ENCODE data around the gene C16orf46.
"Not testable (repeated sequence)": the region's sequence is repeated elsewhere in the genome, so short reads cannot be mapped to it uniquely, and the experiment has no call there.

C16orf46 gene

GRCh38 chr16:81116285-81116684 is 39.2 kb upstream of the C16orf46 start:
- no peak overlapping the region for H3K4me2 ChIP-seq (ENCODE audit: low read length)
- no peaks in the 10 kb centered on the region for H4K20me1 ChIP-seq (ENCODE audit: insufficient read depth, low read length)
- H3K9me3 ChIP-seq (ENCODE audit: insufficient read depth, low read length) = no peaks in the 10 kb centered on the region
- H2AFZ ChIP-seq (ENCODE audit: low read depth, low read length) = no peak overlapping the region
- TF ChIP-seq, protein P1, sequence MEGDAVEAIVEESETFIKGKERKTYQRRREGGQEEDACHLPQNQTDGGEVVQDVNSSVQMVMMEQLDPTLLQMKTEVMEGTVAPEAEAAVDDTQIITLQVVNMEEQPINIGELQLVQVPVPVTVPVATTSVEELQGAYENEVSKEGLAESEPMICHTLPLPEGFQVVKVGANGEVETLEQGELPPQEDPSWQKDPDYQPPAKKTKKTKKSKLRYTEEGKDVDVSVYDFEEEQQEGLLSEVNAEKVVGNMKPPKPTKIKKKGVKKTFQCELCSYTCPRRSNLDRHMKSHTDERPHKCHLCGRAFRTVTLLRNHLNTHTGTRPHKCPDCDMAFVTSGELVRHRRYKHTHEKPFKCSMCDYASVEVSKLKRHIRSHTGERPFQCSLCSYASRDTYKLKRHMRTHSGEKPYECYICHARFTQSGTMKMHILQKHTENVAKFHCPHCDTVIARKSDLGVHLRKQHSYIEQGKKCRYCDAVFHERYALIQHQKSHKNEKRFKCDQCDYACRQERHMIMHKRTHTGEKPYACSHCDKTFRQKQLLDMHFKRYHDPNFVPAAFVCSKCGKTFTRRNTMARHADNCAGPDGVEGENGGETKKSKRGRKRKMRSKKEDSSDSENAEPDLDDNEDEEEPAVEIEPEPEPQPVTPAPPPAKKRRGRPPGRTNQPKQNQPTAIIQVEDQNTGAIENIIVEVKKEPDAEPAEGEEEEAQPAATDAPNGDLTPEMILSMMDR (IDR thresholded peaks at IDR 0.05; ENCODE audit: low read depth, low read length) = no peak
- TF ChIP-seq EZH2phosphoT487 (IDR thresholded peaks at IDR 0.05; ENCODE audit: low read depth) = no peak
- H3K27ac ChIP-seq (ENCODE audit: low read length) = no peak overlapping the region
- no peaks in the 10 kb centered on the region for H3K4me1 ChIP-seq (ENCODE audit: low read length)
- no peaks in the 10 kb centered on the region for H3K79me2 ChIP-seq (ENCODE audit: low read length)
- no peak overlapping the region for H3K9ac ChIP-seq (ENCODE audit: low read length)
- no peaks in the 10 kb centered on the region for H3K36me3 ChIP-seq (replicated peaks; ENCODE audit: low read depth, low read length)
- H3K4me3 ChIP-seq (ENCODE audit: low read length) = no peak overlapping the region
- H3K27me3 ChIP-seq (ENCODE audit: low read depth, low read length) = peaks cover 5% of the 10 kb centered on the region; the same call in 1 of the 2 replicates

- no peak overlapping the region for H3K27ac ChIP-seq (ENCODE audit: low read length)
- H3K36me3 ChIP-seq (replicated peaks; ENCODE audit: low read depth, low read length) = no peaks in the 10 kb centered on the region
- H3K4me1 ChIP-seq (ENCODE audit: low read length) = no peaks in the 10 kb centered on the region
- no peaks in the 10 kb centered on the region for H3K27me3 ChIP-seq (ENCODE audit: low read depth, low read length)
- TF ChIP-seq, protein P1 (IDR thresholded peaks at IDR 0.05; ENCODE audit: low read depth, low read length) = no peak
- no peak for TF ChIP-seq EZH2phosphoT487 (IDR thresholded peaks at IDR 0.05; ENCODE audit: low read depth)
- no peak overlapping the region for H3K4me3 ChIP-seq (ENCODE audit: low read length)
- no peaks in the 10 kb centered on the region for H3K79me2 ChIP-seq (ENCODE audit: low read length)
- H3K4me2 ChIP-seq (ENCODE audit: low read length) = no peak overlapping the region
- no peaks in the 10 kb centered on the region for H4K20me1 ChIP-seq (ENCODE audit: insufficient read depth, low read length)
- no peak overlapping the region for H3K9ac ChIP-seq (ENCODE audit: low read length)
- H2AFZ ChIP-seq (ENCODE audit: low read depth, low read length) = no peak overlapping the region
- no peaks in the 10 kb centered on the region for H3K9me3 ChIP-seq (ENCODE audit: insufficient read depth, low read length)
Observed at GRCh38 chr16:81112453-81112852, 35.4 kb upstream of the C16orf46 start.

DNA sequence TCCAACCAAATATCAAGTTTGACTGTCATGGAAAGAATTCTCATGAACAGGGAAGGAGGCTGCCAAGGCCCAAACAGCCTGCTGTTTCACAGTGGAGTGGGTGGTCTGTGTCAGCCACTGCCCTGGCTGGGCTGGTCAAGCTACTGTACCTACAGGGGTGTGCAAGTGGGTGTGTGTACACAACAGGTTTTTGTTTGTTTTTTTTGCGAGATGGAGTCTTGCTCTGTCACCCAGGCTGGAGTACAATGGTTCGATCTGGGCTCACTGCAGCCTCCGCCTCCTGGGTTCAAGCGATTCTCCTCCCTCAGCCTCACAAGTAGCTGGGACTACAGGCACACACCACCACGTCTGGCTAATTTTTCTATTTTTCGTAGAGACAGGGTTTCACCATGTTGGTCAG is 32.2 kb upstream of the C16orf46 start:
- not testable (repeated sequence) for H3K79me2 ChIP-seq (ENCODE audit: low read length); H3K4me1 ChIP-seq (ENCODE audit: low read length); H3K4me3 ChIP-seq (ENCODE audit: low read length); H3K27me3 ChIP-seq (ENCODE audit: low read depth, low read length); H3K27ac ChIP-seq (ENCODE audit: low read length); H3K36me3 ChIP-seq (replicated peaks; ENCODE audit: low read depth, low read length); H3K4me2 ChIP-seq (ENCODE audit: low read length); H4K20me1 ChIP-seq (ENCODE audit: insufficient read depth, low read length); H2AFZ ChIP-seq (ENCODE audit: low read depth, low read length); H3K9me3 ChIP-seq (ENCODE audit: insufficient read depth, low read length); H3K9ac ChIP-seq (ENCODE audit: low read length)

- H3K9ac ChIP-seq (ENCODE audit: low read length) = no peak overlapping the region
- H3K4me2 ChIP-seq (ENCODE audit: low read length) = no peak overlapping the region
Observed at GRCh38 chr16:81107511-81107910, 30.5 kb upstream of the C16orf46 start.

More at GRCh38 chr16:81107511-81107910, 30.5 kb upstream of the C16orf46 start:
- TF ChIP-seq, protein P1 (IDR thresholded peaks at IDR 0.05; ENCODE audit: low read depth, low read length) = no peak
- no peak for TF ChIP-seq EZH2phosphoT487 (IDR thresholded peaks at IDR 0.05; ENCODE audit: low read depth)
- H3K27me3 ChIP-seq (ENCODE audit: low read depth, low read length) = no peaks in the 10 kb centered on the region
- no peaks in the 10 kb centered on the region for H4K20me1 ChIP-seq (ENCODE audit: insufficient read depth, low read length)
- H3K27ac ChIP-seq (ENCODE audit: low read length) = no peak overlapping the region
- H3K4me1 ChIP-seq (ENCODE audit: low read length) = peaks cover 4% of the 10 kb centered on the region
- no peak overlapping the region for H2AFZ ChIP-seq (ENCODE audit: low read depth, low read length)
- no peaks in the 10 kb centered on the region for H3K9me3 ChIP-seq (ENCODE audit: insufficient read depth, low read length)
- no peak overlapping the region for H3K4me3 ChIP-seq (ENCODE audit: low read length)
- no peaks in the 10 kb centered on the region for H3K36me3 ChIP-seq (replicated peaks; ENCODE audit: low read depth, low read length)
- no peaks in the 10 kb centered on the region for H3K79me2 ChIP-seq (ENCODE audit: low read length)
